ENCODE data around the gene TFPI.
"Not testable (repeated sequence)": the region's sequence is repeated elsewhere in the genome, so short reads cannot be mapped to it uniquely, and the experiment has no call there.

TFPI gene

DNA sequence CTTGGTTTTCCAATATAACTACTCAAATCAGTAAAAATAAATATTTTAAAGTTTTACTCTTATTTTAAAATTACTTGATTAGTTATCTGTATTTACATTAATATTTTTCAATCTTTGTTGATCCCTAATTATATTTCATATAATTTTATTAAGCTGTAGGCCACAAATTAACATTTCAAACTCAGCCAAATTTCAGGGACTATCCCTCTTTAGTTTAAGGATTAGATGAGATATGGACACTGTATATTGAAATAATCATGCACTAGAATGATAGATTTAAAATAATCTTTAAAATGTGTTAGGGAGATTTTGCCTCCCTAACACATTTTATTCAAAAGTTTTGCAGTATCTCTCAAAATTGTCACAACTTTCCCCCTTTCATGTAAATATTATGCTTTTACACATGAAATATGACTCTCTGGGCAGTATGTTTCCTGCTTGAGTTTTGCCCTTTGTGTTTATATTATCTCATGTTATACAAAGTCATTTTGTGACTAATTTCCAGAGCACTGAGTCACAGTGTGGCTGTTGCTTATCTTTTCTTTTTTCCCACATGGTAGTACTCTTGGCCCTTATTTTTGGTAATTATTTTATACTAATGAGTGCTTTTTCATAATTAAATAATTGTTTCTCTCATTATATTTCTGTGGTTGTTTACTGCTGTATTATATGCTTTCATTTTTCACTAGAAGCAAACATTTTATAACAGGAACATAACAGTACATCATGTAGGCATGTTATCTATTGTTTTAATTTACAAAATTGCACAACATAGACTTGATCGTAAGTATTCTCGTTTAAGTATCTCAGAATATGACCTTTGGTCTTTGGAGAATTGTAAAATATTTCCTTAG, 1.2 kb downstream of the TFPI start:
- DNase-seq = no peak

DNA sequence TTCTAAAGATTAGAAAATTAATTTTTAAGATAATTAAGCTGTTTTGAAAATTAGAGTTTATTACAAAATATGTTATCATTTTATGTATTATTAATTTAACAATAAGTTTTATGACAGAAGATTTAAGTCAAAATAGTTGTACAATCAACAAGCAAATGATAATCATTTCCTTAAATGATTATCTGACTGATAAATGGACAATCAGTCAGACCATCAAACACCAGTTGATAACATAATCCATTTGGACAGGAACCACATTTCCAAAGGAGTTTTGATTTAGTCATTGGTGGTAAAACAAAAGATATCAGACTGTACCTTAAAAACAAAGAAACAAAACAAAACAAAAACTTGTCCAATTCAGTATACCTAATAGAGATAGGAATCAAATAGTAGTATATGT, 1.9 kb downstream of the TFPI start:
- DNase-seq = no peak

DNA sequence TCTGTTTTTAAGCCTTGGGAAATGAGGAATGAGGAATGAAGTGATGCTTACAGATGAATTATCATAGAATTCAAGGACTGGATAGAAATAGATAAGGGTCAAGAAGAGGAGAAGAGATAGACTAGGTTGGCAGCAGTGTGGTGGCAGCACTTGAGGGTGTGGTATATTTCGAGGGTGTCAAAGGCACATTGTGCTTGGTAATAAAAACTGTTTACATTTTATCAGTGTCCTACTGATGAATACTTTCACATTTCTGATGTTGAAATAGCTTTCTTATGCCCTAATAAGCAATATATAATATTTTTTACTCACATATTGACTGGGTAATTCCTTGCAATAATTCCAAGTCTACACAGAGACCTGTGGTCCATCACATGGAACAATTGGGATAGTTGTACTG, 3.4 kb downstream of the TFPI start:
- no peak for DNase-seq

DNA sequence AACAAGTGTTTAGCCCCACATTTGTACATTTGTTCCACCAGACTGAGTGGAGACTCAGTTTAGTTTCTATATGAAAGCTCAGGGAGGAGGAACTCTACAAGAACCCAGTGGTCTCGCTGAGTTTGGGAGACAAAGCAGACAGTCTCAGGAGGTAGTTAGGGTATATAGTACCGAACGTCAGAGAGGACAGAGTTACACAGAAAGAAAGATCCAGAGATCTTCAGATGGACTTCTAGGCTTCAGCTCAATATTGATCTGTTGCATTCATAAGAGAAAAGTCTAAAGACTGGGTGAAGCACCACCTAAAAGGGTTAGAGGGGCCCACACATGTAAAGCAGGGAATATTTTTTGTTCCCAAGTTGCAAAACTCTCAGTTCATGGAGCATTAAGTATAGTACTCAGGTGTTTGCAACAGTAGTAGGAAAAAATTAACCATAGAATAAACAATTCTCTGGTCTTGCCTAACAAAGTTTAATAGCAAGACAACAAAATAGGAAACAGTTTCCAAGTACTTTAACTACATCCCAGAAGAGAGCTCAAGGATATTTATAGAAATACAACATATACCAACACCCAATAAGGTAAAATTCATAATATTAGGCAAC, 4.2 kb downstream of the TFPI start:
- DNase-seq = no peak

DNA sequence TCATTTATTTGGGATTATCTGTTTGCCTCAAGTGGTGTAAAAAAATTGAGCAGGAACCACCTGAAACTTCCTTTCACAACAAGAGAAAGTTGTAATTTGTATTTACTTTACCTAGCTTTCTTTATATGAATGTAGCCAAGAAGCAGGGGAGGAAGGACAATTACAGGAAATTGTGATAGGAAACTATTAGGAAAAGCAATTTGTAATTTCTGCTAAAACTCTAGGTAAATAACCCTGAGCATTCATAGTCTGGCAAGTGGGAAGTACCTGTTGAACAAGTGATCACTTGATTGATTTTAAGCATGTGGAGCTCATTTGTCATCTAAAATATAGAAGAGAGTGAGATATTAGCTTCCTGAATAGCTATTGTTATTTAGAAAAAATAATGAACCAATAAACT, 5.0 kb downstream of the TFPI start:
- no peak for DNase-seq

GRCh38 chr2:187548656-187549055, 5.6 kb downstream of the TFPI start:
- DNase-seq = no peak

- DNase-seq = no peak
Measured at GRCh38 chr2:187547353-187547979, 6.8 kb downstream of the TFPI start.

- no peak for DNase-seq
Measured at GRCh38 chr2:187546762-187547333, 7.4 kb downstream of the TFPI start.

DNA sequence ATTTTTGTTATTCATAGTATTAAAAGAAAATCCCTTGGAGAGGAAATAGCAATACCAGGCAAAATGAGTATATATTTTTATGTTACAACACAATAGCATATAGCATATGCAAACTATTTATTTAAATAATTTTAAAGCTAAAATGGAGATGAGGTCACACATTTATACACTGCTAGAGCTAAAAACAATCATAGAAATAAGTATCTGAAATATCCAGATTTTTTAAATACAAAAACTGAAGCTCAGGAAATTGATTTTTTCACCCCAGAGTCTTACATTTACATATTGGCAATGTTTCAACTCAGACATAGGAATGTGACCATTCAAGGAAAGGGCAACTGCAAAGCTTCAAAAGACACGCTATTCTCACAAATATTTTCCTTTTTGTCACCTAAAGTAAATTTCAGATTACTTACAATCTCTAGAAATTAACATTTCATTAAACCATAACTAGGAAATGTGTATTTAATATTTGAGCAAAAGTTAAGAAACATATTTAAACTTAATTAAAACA, 8.9 kb downstream of the TFPI start:
- DNase-seq = no peak

DNA sequence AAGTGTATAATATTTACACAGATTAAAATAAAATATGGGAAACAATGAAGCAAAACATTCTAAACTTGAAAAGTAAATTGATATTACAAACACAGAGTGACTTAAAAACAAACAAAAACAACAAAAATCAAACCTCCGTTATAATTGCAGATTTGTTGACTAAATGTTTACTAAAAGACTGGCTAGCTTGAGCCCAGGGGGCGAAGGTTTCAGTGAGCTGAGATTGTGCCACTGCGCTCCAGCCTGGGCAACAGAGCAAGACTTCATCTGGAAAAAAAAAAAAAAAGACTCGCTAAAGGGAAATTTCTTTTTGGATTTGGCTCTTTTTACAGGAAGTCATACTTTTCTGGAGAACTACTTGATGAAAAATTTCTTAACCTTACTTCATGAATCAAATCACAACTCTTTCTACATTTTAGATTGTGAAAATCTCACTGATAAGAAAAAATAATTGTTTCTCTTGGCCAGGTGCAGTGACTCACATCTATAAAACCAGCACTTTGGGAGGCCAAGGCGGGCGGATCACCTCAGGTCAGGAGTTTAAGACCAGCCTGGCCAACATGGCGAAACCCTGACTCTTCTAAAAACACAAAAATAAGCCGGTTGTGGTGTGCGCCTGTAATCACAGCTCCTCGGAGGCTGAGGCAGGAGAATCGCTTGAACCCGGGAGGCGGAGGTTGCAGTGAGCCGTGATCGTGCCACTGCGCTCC, 9.7 kb downstream of the TFPI start:
- no peak for DNase-seq

- DNase-seq = no peak
Measured at GRCh38 chr2:187543488-187543887, 10.7 kb downstream of the TFPI start.

DNA sequence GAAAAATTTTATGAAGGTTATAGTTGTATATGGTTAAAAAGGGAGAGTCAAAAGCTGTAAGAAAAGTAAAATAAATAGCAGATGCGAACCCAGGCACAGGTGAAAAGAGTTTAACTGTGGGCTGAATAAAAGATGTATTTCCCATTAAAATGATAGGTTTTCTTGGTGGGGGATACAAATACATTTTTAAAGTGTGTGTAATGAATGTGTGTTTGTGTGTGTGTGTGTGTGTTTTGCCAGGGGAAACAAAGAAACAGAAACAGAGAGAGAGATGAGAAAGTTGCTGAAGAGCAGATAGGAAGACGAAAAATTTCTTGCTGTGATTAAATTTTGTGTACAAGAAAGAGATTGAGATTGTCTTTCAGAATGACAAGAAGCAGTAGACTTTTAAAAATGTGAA, 12.1 kb downstream of the TFPI start:
- no peak for DNase-seq

DNA sequence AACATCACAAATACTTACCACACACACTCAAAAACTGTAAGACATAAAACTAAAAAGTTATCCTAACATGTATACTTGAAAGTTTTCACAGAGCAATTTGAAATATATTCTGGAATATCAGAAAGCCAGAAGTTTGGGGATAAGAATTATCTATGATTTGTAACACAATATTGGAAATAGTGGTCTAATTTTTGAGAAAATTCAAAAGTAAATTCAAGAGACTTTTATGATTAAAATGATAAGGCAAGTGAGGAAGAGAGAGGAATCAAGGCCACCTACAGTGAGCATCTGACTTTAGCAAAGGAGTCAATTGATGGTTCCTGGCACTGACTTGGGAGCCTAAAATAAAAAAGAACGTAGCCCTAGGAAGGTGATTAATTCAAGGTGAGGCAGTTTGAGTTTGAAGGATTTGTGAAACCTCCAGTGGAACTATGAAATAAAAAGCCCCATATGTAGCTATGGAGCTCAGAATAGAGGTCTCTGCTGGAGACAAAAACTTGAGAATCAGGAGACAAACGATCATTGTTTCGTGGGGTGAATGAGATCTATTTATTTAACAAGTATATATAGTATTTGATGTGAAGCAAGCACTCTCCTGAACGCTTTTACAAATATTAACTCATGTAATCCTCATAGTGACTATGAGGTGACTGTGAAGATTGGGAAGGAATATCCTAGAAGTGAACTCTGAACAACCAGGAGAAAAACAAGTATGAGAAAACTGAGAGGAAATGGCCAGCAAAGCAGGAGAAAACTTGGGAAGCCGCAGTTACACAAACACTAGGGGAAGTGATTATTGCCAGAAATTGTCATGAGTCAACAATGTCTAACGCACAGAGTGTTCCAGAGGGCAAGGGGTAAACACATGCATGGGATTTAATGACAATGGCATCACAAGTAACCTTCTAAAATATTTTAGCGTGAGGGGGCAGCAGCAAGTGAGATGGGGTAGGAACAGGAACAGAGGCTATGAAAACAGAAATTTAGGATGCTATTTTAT, 12.8 kb downstream of the TFPI start:
- DNase-seq = no peak

- DNase-seq = not testable (repeated sequence)
Measured at GRCh38 chr2:187538222-187538621, 16.0 kb downstream of the TFPI start.

DNA sequence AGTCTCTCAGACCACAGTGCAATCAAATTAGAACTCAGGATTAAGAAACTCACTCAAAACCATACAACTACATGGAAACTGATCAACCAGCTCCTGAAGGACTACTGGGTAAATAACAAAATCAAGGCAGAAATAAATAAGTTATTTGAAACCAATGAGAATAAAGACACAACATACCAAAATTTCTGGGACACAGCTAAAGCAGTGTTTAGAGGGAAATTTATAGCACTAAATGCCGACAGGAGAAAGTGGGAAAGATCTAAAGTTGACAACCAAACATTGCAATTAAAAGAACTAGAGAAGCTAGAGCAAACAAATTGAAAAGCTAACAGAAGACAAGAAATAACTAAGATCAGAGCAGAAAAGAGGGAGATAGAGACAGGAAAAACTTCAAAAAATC, 18.9 kb downstream of the TFPI start:
- DNase-seq = not testable (repeated sequence)

DNA sequence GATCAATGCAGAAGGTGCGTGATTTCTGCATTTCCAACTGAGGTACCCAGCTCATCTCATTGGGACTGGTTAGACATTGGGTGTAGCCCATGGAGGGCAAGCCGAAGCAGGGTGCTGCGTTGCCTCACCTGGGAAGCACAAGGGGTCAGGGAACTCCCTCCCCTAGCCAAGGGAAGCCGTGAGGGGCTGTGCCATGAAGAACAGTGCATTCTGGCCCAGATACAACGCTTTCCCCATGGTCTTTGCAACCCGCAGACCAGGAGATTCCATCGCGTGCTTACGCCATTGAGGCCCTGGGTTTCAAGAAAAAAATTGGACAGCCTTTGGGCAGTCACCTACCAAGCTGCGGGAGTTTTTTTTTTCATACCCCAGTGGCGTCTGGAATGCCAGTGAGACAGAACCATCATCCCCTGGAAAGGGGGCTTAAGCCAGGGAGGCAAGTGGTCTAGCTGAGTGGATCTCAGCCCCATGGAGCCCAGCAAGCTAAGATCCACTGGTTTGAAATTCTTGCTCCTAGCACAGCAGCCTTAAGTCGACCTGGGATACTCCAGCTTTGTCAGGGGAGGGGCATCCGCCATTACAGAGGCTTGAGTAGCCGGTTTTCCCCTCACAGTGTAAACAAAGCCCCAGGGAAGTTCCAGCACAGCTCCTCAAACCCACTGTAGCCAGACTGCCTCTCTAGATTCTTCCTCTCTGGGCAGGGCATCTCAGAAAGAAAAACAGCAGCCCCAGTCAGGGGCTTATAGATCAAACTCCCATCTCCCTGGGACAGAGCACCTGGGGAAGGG, 21.7 kb downstream of the TFPI start:
- DNase-seq = no peak

DNA sequence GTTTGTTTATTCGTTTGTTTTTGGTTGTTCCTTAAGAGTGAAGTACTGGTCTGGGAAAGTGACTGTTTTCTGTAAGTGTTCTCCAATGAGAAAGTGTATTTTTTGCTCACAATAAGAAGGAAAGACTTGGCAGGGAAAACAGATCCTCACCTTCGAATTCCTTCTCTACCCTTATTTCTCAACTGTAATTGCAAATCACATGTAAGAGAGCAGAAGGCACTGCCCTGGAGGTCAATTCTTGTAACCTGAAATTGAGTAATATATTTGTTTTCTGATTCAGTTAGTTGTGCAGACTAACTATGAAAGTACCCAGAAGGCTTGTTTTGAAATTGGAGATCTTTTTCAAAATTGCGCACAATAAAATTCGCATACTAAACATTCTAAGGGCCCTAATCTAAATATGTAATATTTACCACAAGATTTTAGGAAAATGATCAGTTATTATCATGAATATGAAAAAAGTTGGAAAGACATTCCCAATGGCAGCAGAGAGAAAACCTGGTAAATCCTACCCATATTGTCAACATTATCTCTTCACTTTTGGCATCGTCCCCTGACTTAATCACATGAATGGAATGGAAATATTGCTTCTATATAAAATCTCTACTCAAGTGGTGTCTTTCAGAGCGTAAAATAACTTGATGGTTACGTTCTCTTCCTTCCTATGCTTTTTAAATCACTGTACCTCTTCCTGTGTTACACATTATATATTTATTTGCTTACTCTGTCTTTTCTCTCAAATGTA, 24.1 kb downstream of the TFPI start:
- DNase-seq = no peak

GRCh38 chr2:187529248-187529976, 24.8 kb downstream of the TFPI start:
- no peak for DNase-seq

GRCh38 chr2:187528042-187528441, 26.2 kb downstream of the TFPI start:
- DNase-seq = no peak
